Measurements from ENCODE around the gene HAUS3.
A peak's percentile ranks its signal among the peaks of the same experiment; 100 is the strongest.

GRCh38 chr4:2272026-2272827 lies 30.3 kb upstream of the HAUS3 start:
- TF ChIP-seq CTCF (IDR thresholded peaks at IDR 0.05; ENCODE audit: low read depth, low read length): no peak
- no peak for TF ChIP-seq POLR2A (IDR thresholded peaks at IDR 0.05; ENCODE audit: extremely low read depth, insufficient read length)
- TF ChIP-seq MAX (IDR thresholded peaks at IDR 0.05; ENCODE audit: low read depth, low read length): 0 out of 2 replicates have a peak, but pooled peaks have one; percentile 14
